Subcutaneous abdominal adipose tissue (tissue), 5 donors: ENCODE measurements around the gene PSAP.

Experiments used
- H3K27ac ChIP-seq: one replicate; pipeline ENCODE4 v1.7.0; 2013; ENCODE audit warnings: low read depth, mild to moderate bottlenecking, inconsistent platforms, low read length, moderate library complexity
- H3K27me3 ChIP-seq, 5 donors: one replicate each; pipeline ENCODE4 v1.7.0; 2013; ENCODE audit warnings: low read length in 5 of 5, inconsistent platforms in 1 of 5; ENCODE audit not compliant: control insufficient read depth in 5 of 5, insufficient read depth in 4 of 5
- H3K36me3 ChIP-seq, 5 donors: one replicate each; pipeline ENCODE4 v1.7.0; 2013; ENCODE audit warnings: low read length in 5 of 5; ENCODE audit not compliant: control insufficient read depth in 5 of 5, insufficient read depth in 5 of 5
- H3K4me1 ChIP-seq, 5 donors: one replicate each; pipeline ENCODE4 v1.7.0; 2013; ENCODE audit warnings: low read length in 5 of 5, mild to moderate bottlenecking in 3 of 5, moderate library complexity in 1 of 5; ENCODE audit not compliant: control insufficient read depth in 5 of 5, insufficient read depth in 5 of 5
- H3K4me3 ChIP-seq, 5 donors: one replicate each; pipeline ENCODE4 v1.7.0; 2013; ENCODE audit warnings: low read length in 5 of 5, low read depth in 1 of 5
- H3K9ac ChIP-seq, 5 donors: one replicate each; pipeline ENCODE4 v1.7.0; 2013; ENCODE audit warnings: low read length in 5 of 5, mild to moderate bottlenecking in 4 of 5, moderate library complexity in 3 of 5
- H3K9me3 ChIP-seq, 5 donors: one replicate each; pipeline ENCODE4 v1.7.0; 2013; ENCODE audit warnings: low read length in 5 of 5; ENCODE audit not compliant: control insufficient read depth in 5 of 5
- donor health status: healthy.
- donor health status: healthy.
- donor health status: healthy.
- donor health status: healthy.
- donor health status: healthy.

The PSAP gene

GRCh38 chr10:71790749-71791440 lies 60.2 kb downstream of the PSAP start:
- Histone ChIP-seq H3K27ac (no peak overlapping the region), H3K36me3 (no peaks in the 10 kb centered on the region), H3K9me3 (no peaks in the 10 kb centered on the region), H3K9ac (no peak overlapping the region), H3K4me3 (no peak overlapping the region), H3K27me3 (no peaks in the 10 kb centered on the region), H3K4me1 (no peaks in the 10 kb centered on the region)

GRCh38 chr10:71789871-71790270 lies 61.2 kb downstream of the PSAP start:
- H3K27ac ChIP-seq = no peak overlapping the region
- H3K27me3 ChIP-seq = no peaks in the 10 kb centered on the region
- no peaks in the 10 kb centered on the region for H3K9me3 ChIP-seq
- no peak overlapping the region for H3K4me3 ChIP-seq
- peaks cover 0 to 4% (median 0%) of the 10 kb centered on the region in 5 donors for H3K4me1 ChIP-seq
- no peaks in the 10 kb centered on the region for H3K36me3 ChIP-seq
- no peak overlapping the region for H3K9ac ChIP-seq

DNA sequence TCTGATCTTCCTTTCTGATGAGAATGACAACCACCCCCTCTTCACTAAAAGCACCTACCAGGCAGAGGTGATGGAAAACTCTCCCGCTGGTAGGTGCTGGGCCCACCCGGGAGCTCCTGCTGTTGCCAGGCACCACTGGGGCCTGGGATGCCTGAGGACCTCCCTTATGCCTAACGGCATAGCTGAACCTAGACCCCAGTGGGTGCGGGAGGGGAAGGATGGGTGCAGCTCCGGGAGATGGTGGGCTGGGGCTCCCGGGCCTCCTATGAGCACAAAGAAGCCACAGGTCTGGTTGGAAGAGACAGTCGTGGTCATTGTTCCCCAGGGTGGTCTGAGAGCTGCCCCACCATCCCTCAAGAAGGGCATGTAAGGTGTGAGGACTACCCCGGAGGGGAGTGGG lies 62.1 kb downstream of the PSAP start:
- Histone ChIP-seq H3K9ac (no peak overlapping the region), H3K27ac (no peak overlapping the region), H3K36me3 (no peaks in the 10 kb centered on the region), H3K4me1 (peaks cover 0 to 4% (median 0%) of the 10 kb centered on the region in 5 donors), H3K9me3 (no peaks in the 10 kb centered on the region), H3K27me3 (no peaks in the 10 kb centered on the region), H3K4me3 (no peak overlapping the region)

GRCh38 chr10:71784679-71785272 lies 66.3 kb downstream of the PSAP start:
- no peaks in the 10 kb centered on the region for H3K27me3 ChIP-seq
- H3K36me3 ChIP-seq = no peaks in the 10 kb centered on the region
- H3K4me3 ChIP-seq = no peak overlapping the region
- H3K27ac ChIP-seq = no peak overlapping the region
- H3K4me1 ChIP-seq = peaks cover 0 to 20% (median 16%) of the 10 kb centered on the region in 5 donors
- H3K9ac ChIP-seq = no peak overlapping the region
- H3K9me3 ChIP-seq = no peaks in the 10 kb centered on the region

DNA sequence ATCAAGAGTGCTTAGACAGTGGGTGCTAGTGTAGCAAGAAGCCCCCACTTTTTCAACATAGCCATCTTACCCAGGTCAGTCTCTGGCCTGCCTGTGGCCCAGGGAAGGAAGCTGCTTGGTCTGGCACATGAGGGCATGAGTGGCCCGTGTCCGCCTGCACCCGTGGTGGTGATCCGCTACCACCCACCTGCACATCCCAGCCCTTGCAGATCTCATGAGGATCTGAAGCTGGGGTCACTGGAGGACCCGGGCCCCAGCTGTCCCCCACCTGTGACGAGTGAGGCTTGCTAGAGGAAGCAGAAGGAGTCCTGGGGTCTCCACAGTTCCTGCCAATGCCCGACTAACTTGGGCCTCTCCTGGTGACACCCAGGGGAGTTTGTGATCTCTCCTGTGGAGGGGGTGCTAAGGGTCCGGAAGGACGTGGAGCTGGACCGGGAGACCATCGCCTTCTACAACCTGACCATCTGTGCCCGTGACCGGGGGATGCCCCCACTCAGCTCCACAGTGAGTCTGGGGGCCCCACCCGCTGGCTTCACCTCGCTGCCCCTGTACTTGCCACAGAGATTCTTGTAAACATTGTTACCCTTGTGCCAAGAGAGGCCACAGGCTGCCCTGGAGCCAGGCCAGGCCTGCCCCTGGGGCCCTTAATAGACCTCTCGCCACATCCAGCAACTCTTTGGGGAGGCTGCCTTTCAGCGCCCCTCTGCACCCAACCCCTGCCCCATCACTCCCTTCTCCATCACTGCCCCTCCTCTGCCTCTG lies 67.0 kb downstream of the PSAP start:
- H3K9ac ChIP-seq = no peak overlapping the region
- no peaks in the 10 kb centered on the region for H3K27me3 ChIP-seq
- H3K36me3 ChIP-seq = no peaks in the 10 kb centered on the region
- no peak overlapping the region for H3K27ac ChIP-seq
- no peak overlapping the region for H3K4me3 ChIP-seq
- H3K4me1 ChIP-seq = peaks cover 0 to 20% (median 16%) of the 10 kb centered on the region in 5 donors
- H3K9me3 ChIP-seq = no peaks in the 10 kb centered on the region

DNA sequence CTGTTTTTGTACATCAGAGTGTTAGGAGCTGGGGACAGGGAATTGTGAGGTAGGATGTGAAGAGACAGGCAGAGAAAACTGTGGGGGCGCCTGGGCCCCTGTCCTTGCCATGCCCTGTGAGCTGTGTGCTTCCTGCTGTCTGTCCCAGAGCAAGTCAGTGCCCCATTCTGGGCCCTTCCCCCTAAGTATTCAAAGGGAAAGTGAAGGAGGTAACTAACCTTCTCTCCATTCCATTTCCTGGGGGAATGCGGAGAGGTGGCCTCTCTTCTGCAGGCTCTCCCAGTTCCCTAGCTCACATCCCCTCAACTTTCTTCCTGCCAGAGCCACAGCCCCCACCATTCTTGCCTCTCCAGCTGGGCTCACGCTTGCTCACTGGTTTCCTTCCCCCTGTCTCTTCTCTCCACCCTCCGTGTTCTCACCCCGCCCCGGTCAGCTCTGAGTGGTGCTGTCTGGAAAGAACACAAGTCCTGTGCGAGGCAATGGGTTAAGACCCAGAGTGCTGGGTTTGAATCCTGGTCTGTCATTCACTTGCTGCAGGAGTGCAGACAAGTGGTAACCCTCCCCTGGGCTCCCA lies 68.0 kb downstream of the PSAP start:
- Histone ChIP-seq H3K9me3 (no peaks in the 10 kb centered on the region), H3K4me1 (peaks cover 0 to 20% (median 16%) of the 10 kb centered on the region in 5 donors), H3K4me3 (no peak overlapping the region), H3K9ac (no peak overlapping the region), H3K27ac (no peak overlapping the region), H3K36me3 (no peaks in the 10 kb centered on the region), H3K27me3 (no peaks in the 10 kb centered on the region)

GRCh38 chr10:71782221-71782916 lies 68.7 kb downstream of the PSAP start:
- Histone ChIP-seq H3K27me3 (no peaks in the 10 kb centered on the region), H3K4me1 (peaks cover 0 to 20% (median 16%) of the 10 kb centered on the region in 5 donors), H3K9ac (no peak overlapping the region), H3K9me3 (no peaks in the 10 kb centered on the region), H3K27ac (no peak overlapping the region), H3K4me3 (no peak overlapping the region), H3K36me3 (no peaks in the 10 kb centered on the region)

- Histone ChIP-seq H3K9ac (no peak overlapping the region), H3K4me1 (peaks cover 0 to 30% (median 24%) of the 10 kb centered on the region in 5 donors), H3K27ac (no peak overlapping the region), H3K27me3 (no peaks in the 10 kb centered on the region), H3K36me3 (no peaks in the 10 kb centered on the region), H3K4me3 (no peak overlapping the region), H3K9me3 (no peaks in the 10 kb centered on the region)
Observed at GRCh38 chr10:71780719-71781118, 70.3 kb downstream of the PSAP start.

GRCh38 chr10:71780156-71780555 lies 70.9 kb downstream of the PSAP start:
- H3K4me3 ChIP-seq = no peak overlapping the region
- H3K36me3 ChIP-seq = no peaks in the 10 kb centered on the region
- no peaks in the 10 kb centered on the region for H3K27me3 ChIP-seq
- H3K27ac ChIP-seq = no peak overlapping the region
- H3K4me1 ChIP-seq = peaks cover 0 to 36% (median 26%) of the 10 kb centered on the region in 5 donors
- H3K9ac ChIP-seq = no peak overlapping the region
- no peaks in the 10 kb centered on the region for H3K9me3 ChIP-seq
